ENCODE data around the gene CNGB1. TPM values are rescaled to one million over a fixed set of nuclear protein-coding genes. Genes with fewer than 3 reads are reported as not detected.

The CNGB1 gene
- polyA plus RNA-seq, 1 of the 3 experiments (the other 2 are of a cell fraction) = 0.05 TPM

DNA sequence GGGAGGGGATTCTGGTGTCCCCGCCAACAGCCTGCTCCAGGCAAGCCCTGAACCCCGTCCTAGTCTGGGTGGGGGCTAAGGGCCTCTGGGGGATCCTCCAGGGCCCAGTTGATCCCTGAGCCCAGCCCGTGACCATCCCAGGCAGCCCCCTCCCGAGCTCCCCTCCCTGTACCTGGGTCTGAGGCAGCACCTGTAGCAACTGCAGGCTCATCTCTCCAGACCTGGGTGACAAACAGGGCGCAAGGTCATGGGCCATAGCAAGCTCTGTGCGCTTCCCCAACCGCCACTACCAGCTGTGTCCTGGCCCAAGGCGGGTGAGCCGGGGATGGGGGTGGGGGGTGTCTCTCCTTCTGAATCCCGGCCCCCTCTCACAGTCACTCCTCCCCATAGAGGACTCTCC, 10.6 kb downstream of the CNGB1 start:
- POLR2A ChIA-PET = no interaction called here
- TF ChIP-seq FOXJ3 (CRISPR knock-in tag; IDR thresholded peaks at IDR 0.05) (no peak), TCF12 (IDR thresholded peaks at IDR 0.05) (no peak)
- H3K4me3 ChIP-seq (ENCODE audit: low read depth in 2 of 2, low read length in 1 of 2) = no peak overlapping the region
- H3F3A ChIP-seq (replicated peaks; ENCODE audit: insufficient read depth) = no peaks in the 10 kb centered on the region
- no peaks in the 10 kb centered on the region for H4K20me1 ChIP-seq (ENCODE audit: insufficient read depth)
- H3K27me3 ChIP-seq (ENCODE audit: insufficient read depth) = peaks cover 8% of the 10 kb centered on the region; the same call in 1 of the 2 replicates
- 79% methylated on average over 6 of the region's 10 CpGs for WGBS (ENCODE audit: low lambda C conversion rate)
- no peak overlapping the region for H3K9ac ChIP-seq
- H3K9me2 ChIP-seq = no peaks in the 10 kb centered on the region
- H3K9me3 ChIP-seq = no peaks in the 10 kb centered on the region
- H2AFZ ChIP-seq (ENCODE audit: low read depth) = no peak overlapping the region
- CTCF ChIA-PET = no interaction called here
- DNase-seq = no peak
- H3K4me2 ChIP-seq = no peak overlapping the region
- no peaks in the 10 kb centered on the region for H3K36me3 ChIP-seq (replicated peaks in 1 of 2; ENCODE audit: control insufficient read depth in 1 of 2, insufficient read depth in 2 of 2, low read length in 1 of 2)
- H3K79me2 ChIP-seq (ENCODE audit: insufficient read depth) = no peaks in the 10 kb centered on the region
- no peak overlapping the region for H3K27ac ChIP-seq (ENCODE audit: low read depth in 2 of 2, low read length in 1 of 2)
- no peaks in the 10 kb centered on the region; a peak in 1 of 4 replicates for H3K4me1 ChIP-seq (ENCODE audit: control insufficient read depth in 1 of 2, insufficient read depth in 2 of 2, low read depth in 1 of 2, low read length in 1 of 2)

DNA sequence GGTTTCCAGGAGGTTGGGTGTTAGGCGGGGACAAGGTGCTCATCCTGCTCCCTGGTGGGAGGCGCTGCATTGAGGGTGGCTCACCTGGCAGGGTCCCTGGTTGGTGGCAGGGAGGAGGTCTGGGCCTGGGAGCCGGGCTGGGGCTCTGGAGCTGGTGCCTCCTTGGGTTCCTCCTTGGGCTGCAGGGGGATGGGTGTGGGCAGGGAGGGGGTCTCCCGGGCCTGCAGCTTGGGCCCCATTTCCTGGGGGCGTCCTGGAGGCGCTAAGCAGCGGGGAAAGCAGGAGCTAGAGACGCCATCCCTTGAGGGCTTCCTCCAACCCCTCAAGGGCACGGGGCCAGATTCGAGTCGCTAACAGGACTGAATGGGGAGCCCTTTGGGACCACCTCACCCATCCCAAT, 11.1 kb downstream of the CNGB1 start:
- ChIA-PET POLR2A (no interaction called here), CTCF (interaction anchor here (1.1 kb wide), 1 partner anchor 60 kb away, joined by 4 read pairs; no protein-coding TSS in a partner anchor)
- Histone ChIP-seq H3K27ac (ENCODE audit: low read depth in 2 of 2, low read length in 1 of 2) (no peak overlapping the region), H3K27me3 (ENCODE audit: insufficient read depth) (peaks cover 8% of the 10 kb centered on the region; the same call in 1 of the 2 replicates), H3K9ac (no peak overlapping the region), H4K20me1 (ENCODE audit: insufficient read depth) (no peaks in the 10 kb centered on the region), H3K79me2 (ENCODE audit: insufficient read depth) (no peaks in the 10 kb centered on the region), H3K4me2 (no peak overlapping the region), H3K9me2 (no peaks in the 10 kb centered on the region), H2AFZ (ENCODE audit: low read depth) (no peak overlapping the region), H3K4me1 (ENCODE audit: control insufficient read depth in 1 of 2, insufficient read depth in 2 of 2, low read depth in 1 of 2, low read length in 1 of 2) (no peaks in the 10 kb centered on the region; a peak in 1 of 4 replicates), H3K36me3 (replicated peaks in 1 of 2; ENCODE audit: control insufficient read depth in 1 of 2, insufficient read depth in 2 of 2, low read length in 1 of 2) (no peaks in the 10 kb centered on the region), H3K9me3 (no peaks in the 10 kb centered on the region), H3F3A (replicated peaks; ENCODE audit: insufficient read depth) (no peaks in the 10 kb centered on the region), H3K4me3 (ENCODE audit: low read depth in 2 of 2, low read length in 1 of 2) (no peak overlapping the region)
- TF ChIP-seq FOSL2 (IDR thresholded peaks at IDR 0.05; ENCODE audit: borderline replicate concordance, low read depth) = no peak
- TF ChIP-seq MXI1 (IDR thresholded peaks at IDR 0.05; ENCODE audit: low read depth, low read length) = no peak
- TF ChIP-seq RXRA (IDR thresholded peaks at IDR 0.05; ENCODE audit: borderline replicate concordance, low read depth) = no peak
- no peak for TF ChIP-seq SIN3A (IDR thresholded peaks at IDR 0.05; ENCODE audit: borderline replicate concordance, low read depth, low read length)
- TF ChIP-seq, protein P1, sequence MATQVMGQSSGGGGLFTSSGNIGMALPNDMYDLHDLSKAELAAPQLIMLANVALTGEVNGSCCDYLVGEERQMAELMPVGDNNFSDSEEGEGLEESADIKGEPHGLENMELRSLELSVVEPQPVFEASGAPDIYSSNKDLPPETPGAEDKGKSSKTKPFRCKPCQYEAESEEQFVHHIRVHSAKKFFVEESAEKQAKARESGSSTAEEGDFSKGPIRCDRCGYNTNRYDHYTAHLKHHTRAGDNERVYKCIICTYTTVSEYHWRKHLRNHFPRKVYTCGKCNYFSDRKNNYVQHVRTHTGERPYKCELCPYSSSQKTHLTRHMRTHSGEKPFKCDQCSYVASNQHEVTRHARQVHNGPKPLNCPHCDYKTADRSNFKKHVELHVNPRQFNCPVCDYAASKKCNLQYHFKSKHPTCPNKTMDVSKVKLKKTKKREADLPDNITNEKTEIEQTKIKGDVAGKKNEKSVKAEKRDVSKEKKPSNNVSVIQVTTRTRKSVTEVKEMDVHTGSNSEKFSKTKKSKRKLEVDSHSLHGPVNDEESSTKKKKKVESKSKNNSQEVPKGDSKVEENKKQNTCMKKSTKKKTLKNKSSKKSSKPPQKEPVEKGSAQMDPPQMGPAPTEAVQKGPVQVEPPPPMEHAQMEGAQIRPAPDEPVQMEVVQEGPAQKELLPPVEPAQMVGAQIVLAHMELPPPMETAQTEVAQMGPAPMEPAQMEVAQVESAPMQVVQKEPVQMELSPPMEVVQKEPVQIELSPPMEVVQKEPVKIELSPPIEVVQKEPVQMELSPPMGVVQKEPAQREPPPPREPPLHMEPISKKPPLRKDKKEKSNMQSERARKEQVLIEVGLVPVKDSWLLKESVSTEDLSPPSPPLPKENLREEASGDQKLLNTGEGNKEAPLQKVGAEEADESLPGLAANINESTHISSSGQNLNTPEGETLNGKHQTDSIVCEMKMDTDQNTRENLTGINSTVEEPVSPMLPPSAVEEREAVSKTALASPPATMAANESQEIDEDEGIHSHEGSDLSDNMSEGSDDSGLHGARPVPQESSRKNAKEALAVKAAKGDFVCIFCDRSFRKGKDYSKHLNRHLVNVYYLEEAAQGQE (IDR thresholded peaks at IDR 0.05; ENCODE audit: low read depth, low read length) = no peak
- no peak for TF ChIP-seq YY1 (IDR thresholded peaks at IDR 0.05; ENCODE audit: low read depth)
- TF ChIP-seq ELF1 (IDR thresholded peaks at IDR 0.05) = no peak
- TF ChIP-seq EP300 (IDR thresholded peaks at IDR 0.05; ENCODE audit: borderline replicate concordance in 1 of 2, low read depth in 1 of 2, low read length in 1 of 2) = no peak
- TF ChIP-seq SMC3 (IDR thresholded peaks at IDR 0.05; ENCODE audit: low read depth, low read length) = no peak
- TF ChIP-seq NRF1 (IDR thresholded peaks at IDR 0.05; ENCODE audit: low read depth, low read length) = no peak
- TF ChIP-seq, protein P2, sequence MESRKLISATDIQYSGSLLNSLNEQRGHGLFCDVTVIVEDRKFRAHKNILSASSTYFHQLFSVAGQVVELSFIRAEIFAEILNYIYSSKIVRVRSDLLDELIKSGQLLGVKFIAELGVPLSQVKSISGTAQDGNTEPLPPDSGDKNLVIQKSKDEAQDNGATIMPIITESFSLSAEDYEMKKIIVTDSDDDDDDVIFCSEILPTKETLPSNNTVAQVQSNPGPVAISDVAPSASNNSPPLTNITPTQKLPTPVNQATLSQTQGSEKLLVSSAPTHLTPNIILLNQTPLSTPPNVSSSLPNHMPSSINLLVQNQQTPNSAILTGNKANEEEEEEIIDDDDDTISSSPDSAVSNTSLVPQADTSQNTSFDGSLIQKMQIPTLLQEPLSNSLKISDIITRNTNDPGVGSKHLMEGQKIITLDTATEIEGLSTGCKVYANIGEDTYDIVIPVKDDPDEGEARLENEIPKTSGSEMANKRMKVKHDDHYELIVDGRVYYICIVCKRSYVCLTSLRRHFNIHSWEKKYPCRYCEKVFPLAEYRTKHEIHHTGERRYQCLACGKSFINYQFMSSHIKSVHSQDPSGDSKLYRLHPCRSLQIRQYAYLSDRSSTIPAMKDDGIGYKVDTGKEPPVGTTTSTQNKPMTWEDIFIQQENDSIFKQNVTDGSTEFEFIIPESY (IDR thresholded peaks at IDR 0.05; ENCODE audit: borderline replicate concordance, low read depth) = no peak
- TF ChIP-seq, protein P3, sequence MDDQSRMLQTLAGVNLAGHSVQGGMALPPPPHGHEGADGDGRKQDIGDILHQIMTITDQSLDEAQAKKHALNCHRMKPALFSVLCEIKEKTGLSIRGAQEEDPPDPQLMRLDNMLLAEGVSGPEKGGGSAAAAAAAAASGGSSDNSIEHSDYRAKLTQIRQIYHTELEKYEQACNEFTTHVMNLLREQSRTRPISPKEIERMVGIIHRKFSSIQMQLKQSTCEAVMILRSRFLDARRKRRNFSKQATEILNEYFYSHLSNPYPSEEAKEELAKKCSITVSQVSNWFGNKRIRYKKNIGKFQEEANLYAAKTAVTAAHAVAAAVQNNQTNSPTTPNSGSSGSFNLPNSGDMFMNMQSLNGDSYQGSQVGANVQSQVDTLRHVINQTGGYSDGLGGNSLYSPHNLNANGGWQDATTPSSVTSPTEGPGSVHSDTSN (IDR thresholded peaks at IDR 0.05) = no peak
- no peak for DNase-seq
- WGBS (ENCODE audit: low lambda C conversion rate) = 74% methylated on average over 11 of the region's 11 CpGs

Measured in SK-N-SH (cell line).